Endometrial microvascular endothelial cells (primary cell): ENCODE measurements around the gene PDK1. TPM values are rescaled to one million over a fixed set of nuclear protein-coding genes. Genes with fewer than 3 reads are reported as not detected.
"Not testable (repeated sequence)": the region's sequence is repeated elsewhere in the genome, so short reads cannot be mapped to it uniquely, and the experiment has no call there.

Source experiments
- in situ Hi-C: cut with HindIII; loops from 2 replicates; pipeline ENCODE4 v1.10.0; 2017; ENCODE audit warnings: low sequenced_read_pairs, low pct_unique_long_range_greater_than_20kb; ENCODE audit errors: inconsistent ontology term
- total RNA-seq: library from RNA; depleted of rRNA; stranded (reverse); fragments of >200 nt; gene quantifications from one replicate; pipeline ENCODE4 v1.2.3, GENCODE V29; 2015; ENCODE audit errors: inconsistent ontology term

The PDK1 gene
- total RNA-seq, 1 donor from 2014 or later: 11.2 TPM

GRCh38 chr2:172549802-172550201 lies 6.1 kb upstream of the PDK1 start:
- in situ Hi-C loops: not testable (repeated sequence)

- in situ Hi-C loops: no loop called here
These were observed 5.5 kb upstream of the PDK1 start for GRCh38 chr2:172550419-172550818.

GRCh38 chr2:172551271-172551670 lies 4.6 kb upstream of the PDK1 start:
- in situ Hi-C loops: no loop called here

- in situ Hi-C loops: no loop called here
These were observed 3.2 kb upstream of the PDK1 start for GRCh38 chr2:172552547-172553291.

DNA sequence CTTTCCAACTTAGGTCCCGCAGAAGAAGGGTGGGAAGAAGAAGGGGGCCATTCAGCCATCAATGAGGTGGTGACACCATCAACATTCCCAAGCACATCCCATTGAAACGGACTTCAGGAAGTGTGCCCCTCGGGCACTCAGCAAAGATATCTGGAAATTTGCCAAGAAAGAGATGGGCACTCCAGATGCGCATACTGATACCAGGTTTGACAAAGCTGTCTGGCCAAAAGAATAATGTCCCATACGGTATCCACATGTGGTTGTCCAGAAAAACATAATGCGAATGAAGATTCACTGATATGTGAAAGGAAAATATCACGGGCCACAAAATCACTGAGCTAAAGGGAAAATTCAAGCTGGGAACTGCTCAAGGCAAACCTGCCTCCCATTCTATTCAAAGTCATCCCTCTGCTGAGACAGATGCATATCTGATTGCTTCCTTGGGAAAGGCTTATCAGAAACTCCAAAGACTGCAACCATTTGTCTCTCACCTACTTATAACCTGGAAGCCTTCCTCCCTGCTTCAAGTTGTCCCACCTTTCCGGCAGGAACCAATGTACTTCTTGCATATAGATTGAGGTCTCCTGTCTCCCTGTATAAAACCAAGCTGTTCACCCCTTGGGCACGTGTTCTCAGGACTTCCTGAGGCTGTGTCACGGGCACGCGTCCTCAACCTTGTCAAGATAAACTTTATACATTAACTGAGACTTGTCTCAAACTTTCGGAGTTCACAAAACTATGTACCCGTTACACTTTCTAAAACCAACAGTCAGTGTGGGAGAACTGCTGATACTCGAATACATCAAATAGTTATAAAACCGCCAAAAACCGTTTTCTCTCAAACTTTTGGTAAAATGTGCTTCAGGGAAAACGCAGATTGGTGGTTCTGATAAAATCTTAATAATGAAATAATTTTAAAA lies 1.3 kb upstream of the PDK1 start:
- in situ Hi-C loops: no loop called here

- in situ Hi-C loops: no loop called here
These were observed 693 bp upstream of the PDK1 start for GRCh38 chr2:172555272-172555521.

- in situ Hi-C loops: no loop called here
These were observed 569 bp downstream of the PDK1 start for GRCh38 chr2:172556284-172557033.

- in situ Hi-C loops: no loop called here
These were observed 2.5 kb downstream of the PDK1 start for GRCh38 chr2:172558372-172558771.

- in situ Hi-C loops: no loop called here
These were observed 4.8 kb downstream of the PDK1 start for GRCh38 chr2:172560721-172561120.

DNA sequence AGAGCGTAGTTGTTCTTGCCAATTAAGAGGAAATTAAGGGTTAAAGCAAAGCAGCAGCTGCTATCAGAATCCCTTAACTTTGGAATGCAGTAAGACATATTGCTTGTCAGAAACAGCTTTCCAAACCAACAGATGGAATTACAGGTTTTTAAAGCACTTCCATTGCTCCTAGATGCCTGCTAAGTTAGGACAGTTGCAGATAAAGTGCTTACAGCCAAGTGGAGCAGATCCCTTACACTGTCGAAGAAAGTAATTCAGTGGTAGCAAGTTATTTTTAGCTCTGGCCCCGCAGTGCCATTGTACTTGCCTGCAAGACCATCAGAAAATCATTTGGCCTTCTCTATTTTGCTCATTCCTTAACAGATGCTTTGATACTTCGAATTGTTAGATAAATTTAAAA lies 5.4 kb downstream of the PDK1 start:
- in situ Hi-C loops: no loop called here

DNA sequence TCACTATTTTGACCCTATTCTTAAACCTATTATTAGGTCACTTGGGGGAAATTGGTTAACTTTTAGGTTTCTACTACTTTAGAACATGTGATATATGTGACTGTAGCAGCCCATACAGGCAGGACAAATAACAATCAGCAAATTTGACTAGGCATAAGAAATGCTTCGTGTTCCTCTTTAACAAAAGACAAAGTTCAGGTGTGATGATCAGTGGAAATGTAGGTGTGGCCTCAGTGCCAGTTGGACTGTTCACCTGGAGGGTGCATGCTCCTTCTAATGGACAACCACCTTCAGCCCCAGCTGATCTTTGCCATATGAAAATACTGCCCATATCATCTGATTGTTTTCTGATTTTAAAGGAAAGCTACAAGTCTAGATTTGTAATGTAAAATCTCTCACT lies 6.4 kb downstream of the PDK1 start:
- in situ Hi-C loops: no loop called here

- in situ Hi-C loops: no loop called here
These were observed 8.5 kb downstream of the PDK1 start for GRCh38 chr2:172564376-172564775.

- in situ Hi-C loops: no loop called here
These were observed 15.4 kb downstream of the PDK1 start for GRCh38 chr2:172571245-172571644.

GRCh38 chr2:172572981-172573380 lies 17.1 kb downstream of the PDK1 start:
- in situ Hi-C loops: no loop called here

- in situ Hi-C loops: no loop called here
These were observed 19.1 kb downstream of the PDK1 start for GRCh38 chr2:172574965-172575364.

GRCh38 chr2:172578054-172578453 lies 22.2 kb downstream of the PDK1 start:
- in situ Hi-C loops: no loop called here

DNA sequence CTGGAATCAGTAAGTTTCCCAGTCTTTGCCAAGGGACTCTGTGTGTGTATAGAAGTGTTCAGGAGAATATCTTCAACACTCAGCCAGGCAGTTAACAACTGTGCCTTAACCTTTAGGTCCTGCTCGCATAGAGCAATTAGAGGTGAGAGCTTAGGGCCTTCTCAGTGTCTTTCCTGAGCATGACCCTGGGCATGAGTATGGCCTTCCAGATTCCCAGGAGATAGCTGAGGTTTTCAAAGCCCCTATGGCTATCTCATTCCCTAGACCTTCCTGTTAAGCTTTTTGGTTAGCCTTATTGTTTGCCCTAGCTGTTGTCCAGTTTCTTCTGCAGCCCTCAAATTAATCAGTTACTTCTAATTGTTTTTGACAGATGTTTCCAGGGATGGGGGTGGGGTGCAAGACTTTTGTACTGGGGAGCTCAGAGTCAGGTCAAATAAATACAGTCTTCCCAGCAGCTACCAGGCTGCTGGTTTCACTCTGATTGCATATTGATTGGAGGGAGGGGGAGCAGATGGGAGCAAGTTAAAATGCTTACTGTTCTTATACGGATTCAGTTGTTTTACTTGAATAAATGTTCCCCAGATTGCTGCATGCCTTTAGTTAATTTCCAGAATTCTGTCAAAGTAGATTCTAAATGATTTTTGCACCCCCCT lies 23.1 kb downstream of the PDK1 start:
- in situ Hi-C loops: no loop called here

- in situ Hi-C loops: no loop called here
These were observed 24.7 kb downstream of the PDK1 start for GRCh38 chr2:172580544-172580943.

DNA sequence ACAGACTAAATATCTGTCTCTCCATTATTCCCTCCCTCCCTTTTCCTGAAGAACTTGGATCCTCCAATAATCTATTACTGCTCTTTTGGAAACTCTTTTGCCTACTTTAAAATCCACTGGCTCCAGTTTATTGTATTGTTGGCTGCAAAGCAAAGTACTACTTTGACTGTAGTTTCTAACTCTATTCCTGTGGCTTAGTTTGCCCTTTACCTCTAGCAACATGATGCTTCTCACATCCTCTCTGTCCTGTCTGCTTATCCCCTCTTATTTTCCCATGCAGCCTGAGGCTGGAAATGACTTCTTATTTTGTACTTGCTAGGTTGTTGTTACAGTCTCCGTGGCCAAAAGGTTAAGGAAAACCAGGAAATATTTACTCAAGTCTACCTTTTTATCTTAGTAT lies 26.8 kb downstream of the PDK1 start:
- in situ Hi-C loops: no loop called here
